HepG2 (cell line): ENCODE data around the gene VAX1. TPM values are rescaled to one million over a fixed set of nuclear protein-coding genes. Genes with fewer than 3 reads are reported as not detected.

Source experiments
- CEBPB ChIP-seq: IDR thresholded peaks from 2 replicates; pipeline ENCODE4 v1.6.1; 2011; ENCODE audit warnings: low read depth, low read length, improper control_type of control experiment, borderline replicate concordance
- HDAC6 ChIP-seq: fragments of 200-600 bp; sonication (generic); IDR thresholded peaks from 2 replicates; pipeline ENCODE4 v1.7.0; 2017; ENCODE audit warnings: mild to moderate bottlenecking, antibody characterized with exemption, low read length, low read depth
- NRL ChIP-seq: sonication (generic); formaldehyde crosslinking; IDR thresholded peaks from 2 replicates; pipeline ENCODE4 v1.5.0; 2020; ENCODE audit warnings: missing genetic modification reagents, mild to moderate bottlenecking, moderate library complexity, borderline replicate concordance
- STAG1 ChIP-seq: sonication (generic); formaldehyde crosslinking; IDR thresholded peaks from 2 replicates; pipeline ENCODE4 v1.4.0; 2020; ENCODE audit warnings: missing genetic modification reagents
- TCF12 ChIP-seq, 2 experiments: fragments of 450-650 bp in 1 of 2; sonication (generic) in 1 of 2; formaldehyde crosslinking in 1 of 2; IDR thresholded peaks; 2 replicates each; pipeline versions ENCODE4 v1.6.1 to v1.8.0; 2017 to 2022; ENCODE audit warnings: antibody characterized with exemption in 1 of 2, mild to moderate bottlenecking in 1 of 2, missing genetic modification reagents in 1 of 2, moderate library complexity in 1 of 2
- UBTF ChIP-seq: sonication (generic); formaldehyde crosslinking; IDR thresholded peaks from 2 replicates; pipeline ENCODE4 v1.4.0; 2020; ENCODE audit warnings: mild to moderate bottlenecking, missing genetic modification reagents
- ZFAT ChIP-seq: sonication (generic); formaldehyde crosslinking; conservative IDR thresholded peaks from 2 replicates; pipeline ENCODE4 v1.8.1; 2023; ENCODE audit warnings: missing genetic modification reagents, inconsistent platforms
- ZNF605 ChIP-seq: sonication (generic); formaldehyde crosslinking; IDR thresholded peaks from 2 replicates; pipeline ENCODE4 v1.8.0; 2022; ENCODE audit warnings: mild to moderate bottlenecking, missing genetic modification reagents
- ZNF800 ChIP-seq: sonication (generic); formaldehyde crosslinking; IDR thresholded peaks from 2 replicates; pipeline ENCODE4 v1.4.0; 2020; ENCODE audit warnings: missing genetic modification reagents
- polyA plus RNA-seq, 8 experiments: library from polyadenylated mRNA; depleted of rRNA in 3 of 8; stranded (reverse) in 7 of 8; unstranded in 1 of 8; fragments of >200 nt; fragmentation: Illumina TruSeq in 4 of 8; extraction: Trizol in 4 of 8; gene quantifications; 2 replicates each; pipeline versions ENCODE4 v1.2.1 to v1.2.3, GENCODE V29; 2011 to 2016; ENCODE audit warnings: low read depth in 4 of 8, missing spikeins in 1 of 8, mixed read lengths in 1 of 8; ENCODE audit not compliant: insufficient read depth in 1 of 8
- total RNA-seq, 5 experiments: library from RNA; depleted of rRNA; stranded (reverse); fragments of >200 nt; fragmentation: Illumina TruSeq; extraction: Trizol; gene quantifications; 2 replicates each; pipeline ENCODE4 v1.2.3, GENCODE V29; 2016; ENCODE audit warnings: low read depth in 1 of 5
- TF ChIP-seq, protein P1 (sequence below): sonication (generic); formaldehyde crosslinking; IDR thresholded peaks from 2 replicates; pipeline ENCODE4 v1.4.0; 2020; ENCODE audit warnings: missing genetic modification reagents, mild to moderate bottlenecking, borderline replicate concordance
- TF ChIP-seq, protein P2 (sequence below): IDR thresholded peaks from 2 replicates; pipeline ENCODE4 v1.6.1; 2016; ENCODE audit warnings: mild to moderate bottlenecking, missing biosample characterization, missing genetic modification reagents
- TF ChIP-seq, protein P3 (sequence below): IDR thresholded peaks from 2 replicates; pipeline ENCODE4 v1.4.0; 2020; ENCODE audit warnings: mild to moderate bottlenecking, missing genetic modification reagents
- TF ChIP-seq, protein P4 (sequence below): sonication (generic); formaldehyde crosslinking; IDR thresholded peaks from 2 replicates; pipeline ENCODE4; 2020; ENCODE audit warnings: missing genetic modification reagents, mild to moderate bottlenecking, borderline replicate concordance

VAX1 gene
- total and polyA plus RNA-seq, 2 of the 13 experiments (the other 11 are each of a cell fraction or from before 2014, with no cell fraction given), result not detected

GRCh38 chr10:117167789-117168674 is 30.0 kb upstream of the VAX1 start (continued):
- TF ChIP-seq UBTF (peak; percentile 49; the same call in 1 of the 2 replicates), ZFAT (CRISPR knock-in tag) (no peak), STAG1 (CRISPR knock-in tag) (peak; percentile 69), ZNF800 (CRISPR knock-in tag) (0 out of 2 replicates have a peak, but pooled peaks have one; percentile 60), NRL (CRISPR knock-in tag) (peak; percentile 70; the same call in 1 of the 2 replicates), ZNF605 (no peak), HDAC6 (no peak), TCF12 (IDR thresholded peaks at IDR 0.05) (no peak), TCF12 (CRISPR knock-in tag; IDR thresholded peaks at IDR 0.05) (no peak), CEBPB (no peak)
- TF ChIP-seq, protein P1, sequence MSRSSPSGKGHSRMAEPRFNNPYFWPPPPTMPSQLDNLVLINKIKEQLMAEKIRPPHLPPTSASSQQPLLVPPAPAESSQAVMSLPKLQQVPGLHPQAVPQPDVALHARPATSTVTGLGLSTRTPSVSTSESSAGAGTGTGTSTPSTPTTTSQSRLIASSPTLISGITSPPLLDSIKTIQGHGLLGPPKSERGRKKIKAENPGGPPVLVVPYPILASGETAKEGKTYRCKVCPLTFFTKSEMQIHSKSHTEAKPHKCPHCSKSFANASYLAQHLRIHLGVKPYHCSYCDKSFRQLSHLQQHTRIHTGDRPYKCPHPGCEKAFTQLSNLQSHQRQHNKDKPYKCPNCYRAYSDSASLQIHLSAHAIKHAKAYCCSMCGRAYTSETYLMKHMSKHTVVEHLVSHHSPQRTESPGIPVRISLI (CRISPR knock-in tag), result no peak
- TF ChIP-seq, protein P2, sequence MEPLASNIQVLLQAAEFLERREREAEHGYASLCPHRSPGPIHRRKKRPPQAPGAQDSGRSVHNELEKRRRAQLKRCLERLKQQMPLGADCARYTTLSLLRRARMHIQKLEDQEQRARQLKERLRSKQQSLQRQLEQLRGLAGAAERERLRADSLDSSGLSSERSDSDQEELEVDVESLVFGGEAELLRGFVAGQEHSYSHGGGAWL (CRISPR knock-in tag), result no peak
- TF ChIP-seq, protein P3, sequence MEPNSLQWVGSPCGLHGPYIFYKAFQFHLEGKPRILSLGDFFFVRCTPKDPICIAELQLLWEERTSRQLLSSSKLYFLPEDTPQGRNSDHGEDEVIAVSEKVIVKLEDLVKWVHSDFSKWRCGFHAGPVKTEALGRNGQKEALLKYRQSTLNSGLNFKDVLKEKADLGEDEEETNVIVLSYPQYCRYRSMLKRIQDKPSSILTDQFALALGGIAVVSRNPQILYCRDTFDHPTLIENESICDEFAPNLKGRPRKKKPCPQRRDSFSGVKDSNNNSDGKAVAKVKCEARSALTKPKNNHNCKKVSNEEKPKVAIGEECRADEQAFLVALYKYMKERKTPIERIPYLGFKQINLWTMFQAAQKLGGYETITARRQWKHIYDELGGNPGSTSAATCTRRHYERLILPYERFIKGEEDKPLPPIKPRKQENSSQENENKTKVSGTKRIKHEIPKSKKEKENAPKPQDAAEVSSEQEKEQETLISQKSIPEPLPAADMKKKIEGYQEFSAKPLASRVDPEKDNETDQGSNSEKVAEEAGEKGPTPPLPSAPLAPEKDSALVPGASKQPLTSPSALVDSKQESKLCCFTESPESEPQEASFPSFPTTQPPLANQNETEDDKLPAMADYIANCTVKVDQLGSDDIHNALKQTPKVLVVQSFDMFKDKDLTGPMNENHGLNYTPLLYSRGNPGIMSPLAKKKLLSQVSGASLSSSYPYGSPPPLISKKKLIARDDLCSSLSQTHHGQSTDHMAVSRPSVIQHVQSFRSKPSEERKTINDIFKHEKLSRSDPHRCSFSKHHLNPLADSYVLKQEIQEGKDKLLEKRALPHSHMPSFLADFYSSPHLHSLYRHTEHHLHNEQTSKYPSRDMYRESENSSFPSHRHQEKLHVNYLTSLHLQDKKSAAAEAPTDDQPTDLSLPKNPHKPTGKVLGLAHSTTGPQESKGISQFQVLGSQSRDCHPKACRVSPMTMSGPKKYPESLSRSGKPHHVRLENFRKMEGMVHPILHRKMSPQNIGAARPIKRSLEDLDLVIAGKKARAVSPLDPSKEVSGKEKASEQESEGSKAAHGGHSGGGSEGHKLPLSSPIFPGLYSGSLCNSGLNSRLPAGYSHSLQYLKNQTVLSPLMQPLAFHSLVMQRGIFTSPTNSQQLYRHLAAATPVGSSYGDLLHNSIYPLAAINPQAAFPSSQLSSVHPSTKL, result peak; percentile 46; the same call in 1 of the 2 replicates
- TF ChIP-seq, protein P4, sequence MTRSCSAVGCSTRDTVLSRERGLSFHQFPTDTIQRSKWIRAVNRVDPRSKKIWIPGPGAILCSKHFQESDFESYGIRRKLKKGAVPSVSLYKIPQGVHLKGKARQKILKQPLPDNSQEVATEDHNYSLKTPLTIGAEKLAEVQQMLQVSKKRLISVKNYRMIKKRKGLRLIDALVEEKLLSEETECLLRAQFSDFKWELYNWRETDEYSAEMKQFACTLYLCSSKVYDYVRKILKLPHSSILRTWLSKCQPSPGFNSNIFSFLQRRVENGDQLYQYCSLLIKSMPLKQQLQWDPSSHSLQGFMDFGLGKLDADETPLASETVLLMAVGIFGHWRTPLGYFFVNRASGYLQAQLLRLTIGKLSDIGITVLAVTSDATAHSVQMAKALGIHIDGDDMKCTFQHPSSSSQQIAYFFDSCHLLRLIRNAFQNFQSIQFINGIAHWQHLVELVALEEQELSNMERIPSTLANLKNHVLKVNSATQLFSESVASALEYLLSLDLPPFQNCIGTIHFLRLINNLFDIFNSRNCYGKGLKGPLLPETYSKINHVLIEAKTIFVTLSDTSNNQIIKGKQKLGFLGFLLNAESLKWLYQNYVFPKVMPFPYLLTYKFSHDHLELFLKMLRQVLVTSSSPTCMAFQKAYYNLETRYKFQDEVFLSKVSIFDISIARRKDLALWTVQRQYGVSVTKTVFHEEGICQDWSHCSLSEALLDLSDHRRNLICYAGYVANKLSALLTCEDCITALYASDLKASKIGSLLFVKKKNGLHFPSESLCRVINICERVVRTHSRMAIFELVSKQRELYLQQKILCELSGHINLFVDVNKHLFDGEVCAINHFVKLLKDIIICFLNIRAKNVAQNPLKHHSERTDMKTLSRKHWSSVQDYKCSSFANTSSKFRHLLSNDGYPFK (CRISPR knock-in tag), result 0 out of 2 replicates have a peak, but pooled peaks have one; percentile 47
